ENCODE measurements around the gene CXCR3.

- TF ChIP-seq CTCF (IDR thresholded peaks at IDR 0.05; ENCODE audit: insufficient read depth, low read length) (no peak), POLR2AphosphoS5 (IDR thresholded peaks at IDR 0.05; ENCODE audit: low read depth) (no peak), GABPA (IDR thresholded peaks at IDR 0.05; ENCODE audit: low read depth) (no peak)
- TF ChIP-seq, protein P1, sequence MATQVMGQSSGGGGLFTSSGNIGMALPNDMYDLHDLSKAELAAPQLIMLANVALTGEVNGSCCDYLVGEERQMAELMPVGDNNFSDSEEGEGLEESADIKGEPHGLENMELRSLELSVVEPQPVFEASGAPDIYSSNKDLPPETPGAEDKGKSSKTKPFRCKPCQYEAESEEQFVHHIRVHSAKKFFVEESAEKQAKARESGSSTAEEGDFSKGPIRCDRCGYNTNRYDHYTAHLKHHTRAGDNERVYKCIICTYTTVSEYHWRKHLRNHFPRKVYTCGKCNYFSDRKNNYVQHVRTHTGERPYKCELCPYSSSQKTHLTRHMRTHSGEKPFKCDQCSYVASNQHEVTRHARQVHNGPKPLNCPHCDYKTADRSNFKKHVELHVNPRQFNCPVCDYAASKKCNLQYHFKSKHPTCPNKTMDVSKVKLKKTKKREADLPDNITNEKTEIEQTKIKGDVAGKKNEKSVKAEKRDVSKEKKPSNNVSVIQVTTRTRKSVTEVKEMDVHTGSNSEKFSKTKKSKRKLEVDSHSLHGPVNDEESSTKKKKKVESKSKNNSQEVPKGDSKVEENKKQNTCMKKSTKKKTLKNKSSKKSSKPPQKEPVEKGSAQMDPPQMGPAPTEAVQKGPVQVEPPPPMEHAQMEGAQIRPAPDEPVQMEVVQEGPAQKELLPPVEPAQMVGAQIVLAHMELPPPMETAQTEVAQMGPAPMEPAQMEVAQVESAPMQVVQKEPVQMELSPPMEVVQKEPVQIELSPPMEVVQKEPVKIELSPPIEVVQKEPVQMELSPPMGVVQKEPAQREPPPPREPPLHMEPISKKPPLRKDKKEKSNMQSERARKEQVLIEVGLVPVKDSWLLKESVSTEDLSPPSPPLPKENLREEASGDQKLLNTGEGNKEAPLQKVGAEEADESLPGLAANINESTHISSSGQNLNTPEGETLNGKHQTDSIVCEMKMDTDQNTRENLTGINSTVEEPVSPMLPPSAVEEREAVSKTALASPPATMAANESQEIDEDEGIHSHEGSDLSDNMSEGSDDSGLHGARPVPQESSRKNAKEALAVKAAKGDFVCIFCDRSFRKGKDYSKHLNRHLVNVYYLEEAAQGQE (IDR thresholded peaks at IDR 0.05; ENCODE audit: insufficient replicate concordance, low read depth) = no peak
Measured at GRCh38 chrX:71619986-71620385, 1.7 kb upstream of the CXCR3 start.

All from HL-60 (cell line).